NCI-H146 treated with DMSO at 0.1 percent for 48 hours (cell line): Measurements from ENCODE around the gene PLEKHJ1.

Source experiments
- DNase-seq: peaks from one replicate; lab custom pipeline; 2025; ENCODE audit not compliant: unreplicated experiment; lab: John Stamatoyannopoulos, UW

The PLEKHJ1 gene

GRCh38 chr19:2237051-2237868 lies 1.1 kb upstream of the PLEKHJ1 start:
- no peak for DNase-seq

- no peak for DNase-seq
These were observed 140 bp downstream of the PLEKHJ1 start for GRCh38 chr19:2236064-2236313.

GRCh38 chr19:2235381-2236063 lies 607 bp downstream of the PLEKHJ1 start:
- DNase-seq: peak; percentile 89

DNA sequence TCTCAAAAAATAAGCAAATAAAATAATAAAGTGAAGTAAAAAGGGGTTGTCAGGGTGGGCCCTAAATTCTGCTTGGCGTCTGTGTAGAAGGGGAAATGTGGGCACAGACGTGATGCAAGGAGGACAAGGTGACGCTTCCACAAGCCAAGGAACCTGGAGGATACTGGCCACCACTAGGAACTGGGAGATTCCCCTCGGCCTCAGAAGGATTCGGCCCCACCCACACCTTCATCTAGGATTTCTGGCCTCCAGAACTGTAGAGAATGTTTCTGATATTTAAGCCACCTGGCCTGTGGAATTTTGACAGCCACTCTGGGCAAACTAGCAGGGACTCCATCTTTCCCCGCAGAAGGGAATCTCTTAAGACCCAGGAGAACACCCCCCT lies 1.1 kb downstream of the PLEKHJ1 start:
- no peak for DNase-seq

GRCh38 chr19:2233601-2234280 lies 2.4 kb downstream of the PLEKHJ1 start:
- DNase-seq: no peak

- DNase-seq: no peak
These were observed 3.6 kb downstream of the PLEKHJ1 start for GRCh38 chr19:2232286-2233151.

GRCh38 chr19:2231621-2232221 lies 4.4 kb downstream of the PLEKHJ1 start:
- no peak for DNase-seq

DNA sequence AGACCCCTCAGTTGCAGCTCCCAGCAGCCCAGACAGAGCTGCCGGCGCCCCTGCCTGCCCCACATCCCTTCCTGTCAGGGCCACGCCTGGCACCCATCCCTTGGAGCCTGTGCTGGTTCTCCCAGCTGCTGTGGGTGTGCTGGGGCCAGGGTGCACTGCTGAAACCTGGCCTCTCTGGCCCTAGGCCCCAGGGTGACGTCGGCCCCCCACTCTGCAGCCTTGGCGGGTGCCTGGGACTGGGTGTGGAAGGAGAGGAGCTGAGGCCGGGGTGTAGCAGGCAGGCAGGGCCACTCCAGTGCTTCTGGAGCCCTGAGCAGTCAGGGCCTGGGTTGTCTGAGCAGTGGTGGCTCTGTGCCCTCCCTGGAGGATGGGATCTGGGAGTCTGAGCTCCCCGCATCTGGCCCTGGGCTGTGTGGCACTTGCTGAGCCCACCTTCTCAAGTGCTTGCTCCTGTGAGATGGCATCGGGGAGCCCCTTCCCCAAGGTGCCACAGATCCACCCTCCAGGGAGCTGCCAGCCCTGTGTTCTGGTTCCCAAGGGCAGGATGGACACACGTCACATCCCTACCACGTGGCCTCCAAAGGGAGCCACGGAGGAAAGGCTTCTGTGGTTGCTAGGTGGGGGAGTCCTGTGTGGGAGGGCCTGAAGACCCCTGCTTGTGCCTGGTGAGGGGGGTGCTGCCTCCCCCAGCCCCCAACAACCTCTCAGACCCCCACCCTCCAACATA lies 5.2 kb downstream of the PLEKHJ1 start:
- DNase-seq: no peak

DNA sequence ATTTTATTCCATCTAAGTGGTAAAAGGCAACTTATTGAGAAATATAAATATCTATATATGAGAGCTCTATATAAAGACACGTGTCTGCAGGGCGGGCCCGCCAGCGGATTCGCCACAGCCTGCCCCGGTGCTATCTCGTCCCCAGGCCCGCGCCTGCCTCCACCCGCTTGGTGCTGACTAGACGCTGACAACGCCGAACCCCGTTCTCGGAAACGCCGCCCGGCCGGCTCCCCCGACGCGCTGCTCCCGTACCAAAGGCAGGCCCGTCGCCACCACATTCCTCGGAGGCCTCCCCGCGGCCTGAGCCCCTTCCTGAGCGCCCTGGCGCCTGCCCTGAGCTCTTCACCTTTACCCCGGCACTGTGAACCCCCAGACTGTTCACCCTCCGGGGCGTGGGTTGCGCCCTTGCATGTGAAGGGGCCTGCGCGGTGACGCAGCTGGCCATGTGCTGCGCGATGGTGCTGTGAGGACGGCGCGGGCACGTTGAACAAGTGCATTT lies 6.0 kb downstream of the PLEKHJ1 start:
- DNase-seq: no peak

DNA sequence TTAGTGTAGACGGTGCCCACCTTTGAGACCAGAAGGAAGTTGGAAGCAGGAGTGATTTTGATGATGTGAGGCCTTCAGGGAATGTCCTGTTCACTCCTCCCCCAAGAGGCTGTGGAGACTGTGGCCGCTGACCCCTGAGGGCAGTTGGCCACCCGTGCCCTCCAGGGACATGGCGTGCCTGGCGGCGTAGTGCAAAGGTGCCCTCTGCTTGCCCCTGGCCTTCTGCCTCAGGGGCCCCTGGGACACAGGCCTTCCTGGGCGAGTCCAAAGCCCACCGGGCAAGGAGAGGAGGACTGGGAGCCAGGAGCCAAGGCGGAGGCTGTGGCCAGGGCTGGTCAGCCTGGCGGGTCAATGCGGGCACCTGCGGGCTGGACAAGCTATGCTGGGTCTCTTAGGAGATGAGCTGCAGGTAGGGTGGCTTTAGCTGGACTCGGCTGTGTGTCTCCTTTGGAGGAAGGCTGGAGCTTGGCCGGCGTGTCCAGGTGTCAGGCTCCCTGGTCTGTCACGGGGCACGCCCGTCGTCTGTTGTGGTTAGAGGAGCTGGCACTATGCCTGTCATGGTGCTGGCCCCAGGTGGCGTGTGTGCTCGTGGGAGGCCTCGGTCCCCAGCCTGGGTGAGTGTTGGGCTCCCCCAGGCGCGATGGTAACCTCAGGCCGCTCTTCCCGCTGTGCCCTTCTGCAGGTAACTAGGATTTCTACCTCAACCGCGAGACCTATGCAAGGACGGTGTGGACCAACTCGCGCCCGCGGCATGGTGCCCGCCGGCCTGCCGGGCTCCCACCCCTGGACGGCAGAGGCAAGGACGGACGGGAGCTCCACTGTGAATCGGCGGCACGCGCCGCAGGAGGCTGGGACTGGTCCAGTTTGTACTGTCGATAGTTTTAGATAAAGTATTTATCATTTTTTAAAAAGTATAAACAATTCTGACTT lies 6.8 kb downstream of the PLEKHJ1 start:
- no peak for DNase-seq

DNA sequence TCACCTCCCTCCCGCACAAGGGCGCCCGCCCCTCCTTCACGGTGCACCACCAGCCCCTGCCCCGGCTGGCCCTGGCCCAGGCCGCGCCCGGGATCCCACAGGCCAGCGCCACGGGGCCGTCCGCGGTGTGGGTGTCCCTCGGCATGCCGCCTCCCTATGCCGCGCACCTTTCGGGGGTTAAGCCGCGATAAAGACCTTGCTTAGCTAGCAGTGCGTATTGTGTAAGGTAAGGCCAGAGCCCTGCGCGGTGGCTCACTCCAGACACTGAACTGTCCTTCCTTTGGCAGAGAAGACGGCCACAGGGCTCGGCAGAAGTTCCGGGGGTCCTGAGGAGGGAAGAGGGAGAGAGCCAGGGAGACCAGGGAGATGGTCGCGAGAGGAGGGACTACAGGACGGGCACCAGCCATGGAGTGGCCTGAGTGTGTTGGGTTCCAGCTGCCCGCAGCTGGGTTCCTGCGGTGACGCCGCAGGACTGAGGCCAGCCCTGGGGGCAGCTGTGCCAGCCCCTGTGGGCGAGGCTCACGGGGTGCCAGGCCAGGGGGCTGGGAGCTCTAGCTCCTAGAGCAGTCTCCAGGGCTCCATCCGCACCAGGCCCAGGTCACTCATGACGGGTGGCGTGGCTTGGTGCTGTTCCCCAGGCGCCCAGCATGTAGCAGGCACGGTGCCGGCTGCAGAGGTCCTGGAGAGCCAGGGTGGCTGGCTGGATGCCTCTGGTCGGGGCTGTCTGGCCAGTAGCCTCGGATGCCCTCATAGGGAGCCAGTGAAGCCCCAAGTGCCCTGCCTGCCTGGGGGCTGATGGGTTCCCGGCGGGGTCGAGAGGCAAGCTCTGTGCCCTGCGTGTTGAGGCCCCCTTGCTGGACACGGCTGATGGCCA lies 7.7 kb downstream of the PLEKHJ1 start:
- DNase-seq: no peak

DNA sequence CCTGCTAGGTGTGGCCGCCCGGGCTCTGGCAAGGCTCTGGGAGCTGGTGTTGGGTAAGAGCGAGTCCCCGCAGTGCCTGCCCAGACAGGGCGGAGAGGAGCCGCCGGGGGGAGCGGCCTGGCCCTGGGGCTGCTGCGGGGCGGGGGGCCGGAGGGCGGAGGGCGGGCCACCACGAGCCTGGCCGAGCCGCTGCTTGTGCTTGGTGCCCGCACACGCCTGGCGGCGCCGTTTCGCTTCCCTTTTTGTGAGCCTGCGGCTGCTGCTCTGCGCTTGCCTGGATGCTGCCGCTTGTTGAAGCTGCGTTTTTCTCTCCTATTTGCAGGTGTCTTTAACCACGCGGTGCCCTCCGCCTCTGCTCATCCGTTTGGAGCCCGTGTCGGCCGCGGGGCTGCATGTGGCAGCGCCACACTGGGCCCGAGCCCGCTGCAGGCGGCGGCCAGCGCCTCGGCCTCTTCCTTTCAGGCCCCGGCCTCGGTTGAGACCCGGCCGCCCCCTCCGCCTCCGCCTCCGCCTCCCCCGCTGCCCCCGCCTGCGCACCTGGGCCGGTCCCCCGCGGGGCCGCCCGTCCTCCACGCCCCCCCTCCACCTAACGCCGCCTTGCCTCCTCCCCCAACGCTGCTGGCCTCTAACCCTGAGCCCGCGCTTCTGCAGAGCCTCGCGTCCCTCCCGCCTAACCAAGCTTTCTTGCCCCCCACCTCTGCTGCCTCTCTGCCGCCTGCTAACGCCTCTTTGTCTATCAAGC lies 8.5 kb downstream of the PLEKHJ1 start:
- DNase-seq: no peak

DNA sequence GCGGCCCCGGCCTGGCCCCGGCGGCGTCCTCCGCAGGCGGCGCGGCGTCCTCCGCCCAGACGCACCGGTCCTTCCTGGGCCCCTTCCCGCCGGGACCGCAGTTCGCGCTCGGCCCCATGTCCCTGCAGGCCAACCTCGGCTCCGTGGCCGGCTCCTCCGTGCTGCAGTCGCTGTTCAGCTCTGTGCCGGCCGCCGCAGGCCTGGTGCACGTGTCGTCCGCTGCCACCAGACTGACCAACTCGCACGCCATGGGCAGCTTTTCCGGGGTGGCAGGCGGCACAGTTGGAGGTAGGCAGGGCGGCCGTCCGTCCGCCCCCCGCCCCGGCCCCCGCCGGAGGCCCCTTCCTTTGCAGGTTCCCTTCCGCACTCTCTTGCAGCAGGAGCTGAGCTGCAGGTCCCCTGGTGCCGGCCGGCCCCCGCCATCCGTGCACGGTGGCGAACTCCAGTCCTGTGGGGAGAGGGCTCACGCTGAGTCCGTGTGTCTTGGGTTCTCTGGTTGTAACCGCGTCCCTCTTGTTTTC lies 9.2 kb downstream of the PLEKHJ1 start:
- DNase-seq: no peak

DNA sequence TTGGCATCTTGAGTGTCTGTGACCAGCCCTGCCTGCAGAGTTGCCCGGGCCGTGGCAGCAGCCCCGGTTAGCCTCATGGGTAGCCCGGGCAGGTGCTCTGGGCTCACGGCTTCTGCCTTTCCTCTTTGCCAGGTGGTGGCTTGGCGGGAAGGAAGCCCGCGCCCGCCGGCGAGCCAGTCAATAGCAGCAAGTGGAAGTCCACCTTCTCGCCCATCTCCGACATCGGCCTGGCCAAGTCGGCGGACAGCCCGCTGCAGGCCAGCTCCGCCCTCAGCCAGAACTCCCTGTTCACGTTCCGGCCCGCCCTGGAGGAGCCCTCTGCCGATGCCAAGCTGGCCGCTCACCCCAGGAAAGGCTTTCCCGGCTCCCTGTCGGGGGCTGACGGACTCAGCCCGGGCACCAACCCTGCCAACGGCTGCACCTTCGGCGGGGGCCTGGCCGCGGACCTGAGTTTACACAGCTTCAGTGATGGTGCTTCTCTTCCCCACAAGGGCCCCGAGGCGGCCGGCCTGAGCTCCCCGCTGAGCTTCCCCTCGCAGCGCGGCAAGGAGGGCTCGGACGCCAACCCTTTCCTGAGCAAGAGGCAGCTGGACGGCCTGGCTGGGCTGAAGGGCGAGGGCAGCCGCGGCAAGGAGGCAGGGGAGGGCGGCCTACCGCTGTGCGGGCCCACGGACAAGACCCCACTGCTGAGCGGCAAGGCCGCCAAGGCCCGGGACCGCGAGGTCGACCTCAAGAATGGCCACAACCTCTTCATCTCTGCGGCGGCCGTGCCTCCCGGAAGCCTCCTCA lies 9.9 kb downstream of the PLEKHJ1 start:
- DNase-seq: no peak

GRCh38 chr19:2225415-2226050 lies 10.6 kb downstream of the PLEKHJ1 start:
- no peak for DNase-seq
